Cardiac muscle cell (in vitro differentiated cells and primary cell): Measurements from ENCODE around the gene EMC9. TPM values are rescaled to one million over a fixed set of nuclear protein-coding genes. Genes with fewer than 3 reads are reported as not detected.
A peak's percentile ranks its signal among the peaks of the same experiment; 100 is the strongest.

Experiments
- DNase-seq, 2 donors: peaks; one replicate each; pipeline versions ENCODE4 v3.0.0 to v3.0.0-alpha.2; 2010 to 2017; ENCODE audit warnings: low read depth in 1 of 2, low spot score in 1 of 2
- H3K27ac ChIP-seq: fragments of 200-600 bp; sonication (generic); 2 replicates; pipeline ENCODE4 v1.5.1; 2016
- H3K27me3 ChIP-seq: fragments of 200-600 bp; sonication (generic); 2 replicates; pipeline ENCODE4 v1.6.0; 2016; ENCODE audit warnings: control low read depth
- H3K36me3 ChIP-seq: fragments of 200-600 bp; sonication (generic); 2 replicates; pipeline ENCODE4 v1.5.1; 2016; ENCODE audit warnings: control low read depth
- H3K4me1 ChIP-seq: fragments of 200-600 bp; sonication (generic); 2 replicates; pipeline ENCODE4 v1.8.1; 2017; ENCODE audit warnings: low read depth, mild to moderate bottlenecking, mixed run types
- H3K4me3 ChIP-seq: fragments of 200-600 bp; sonication (generic); 2 replicates; pipeline ENCODE4 v1.5.1; 2016; ENCODE audit warnings: mild to moderate bottlenecking
- H3K9me3 ChIP-seq: fragments of 200-600 bp; sonication (generic); 2 replicates; pipeline ENCODE4 v1.5.1; 2017; ENCODE audit warnings: low read depth, mild to moderate bottlenecking, control low read depth
- CTCF ChIP-seq: IDR thresholded peaks from 2 replicates; pipeline ENCODE4 v1.5.1; 2012; ENCODE audit warnings: low read depth, mild to moderate bottlenecking, low read length
- polyA plus RNA-seq: library from polyadenylated mRNA; unstranded; fragments of >200 nt; fragmentation: Nextera tagmentation; extraction: Ambion mirVana; gene quantifications from 2 replicates; pipeline ENCODE4 v1.2.1, GENCODE V29; 2016
- total RNA-seq: library from RNA; depleted of rRNA; stranded (reverse); fragments of >200 nt; gene quantifications from 2 replicates; pipeline ENCODE4 v1.2.3, GENCODE V29; 2016

Gene EMC9
- total and polyA plus RNA-seq, 2 experiments from 2014 or later, result 69.3 to 82.3 TPM

GRCh38 chr14:24187539-24187915, 46.1 kb upstream of the EMC9 start:
- Histone ChIP-seq H3K27me3 (no peaks in the 10 kb centered on the region), H3K27ac (peak overlapping the region; percentile 54), H3K9me3 (no peaks in the 10 kb centered on the region), H3K4me1 (no peaks in the 10 kb centered on the region), H3K36me3 (peaks cover 25% of the 10 kb centered on the region), H3K4me3 (no peak overlapping the region)
- no peak for DNase-seq
- TF ChIP-seq CTCF, result no peak

- no peak overlapping the region for H3K27ac ChIP-seq
- TF ChIP-seq CTCF, result no peak
- H3K4me1 ChIP-seq, result no peaks in the 10 kb centered on the region
- H3K36me3 ChIP-seq, result peaks cover 21% of the 10 kb centered on the region
- H3K4me3 ChIP-seq, result no peak overlapping the region
- DNase-seq, result no peak
- H3K27me3 ChIP-seq, result no peaks in the 10 kb centered on the region
- no peaks in the 10 kb centered on the region for H3K9me3 ChIP-seq
Measured at GRCh38 chr14:24186831-24187538, 45.6 kb upstream of the EMC9 start.

GRCh38 chr14:24185741-24186140, 44.4 kb upstream of the EMC9 start:
- no peak for TF ChIP-seq CTCF
- H3K9me3 ChIP-seq, result no peaks in the 10 kb centered on the region
- DNase-seq, result no peak
- H3K4me3 ChIP-seq, result no peak overlapping the region
- no peaks in the 10 kb centered on the region for H3K4me1 ChIP-seq
- H3K27ac ChIP-seq, result no peak overlapping the region
- H3K36me3 ChIP-seq, result peaks cover 19% of the 10 kb centered on the region
- no peaks in the 10 kb centered on the region for H3K27me3 ChIP-seq

GRCh38 chr14:24185026-24185425, 43.6 kb upstream of the EMC9 start:
- DNase-seq, result no peak
- Histone ChIP-seq H3K27ac (no peak overlapping the region), H3K27me3 (no peaks in the 10 kb centered on the region), H3K9me3 (no peaks in the 10 kb centered on the region), H3K36me3 (peaks cover 19% of the 10 kb centered on the region), H3K4me3 (no peak overlapping the region), H3K4me1 (no peaks in the 10 kb centered on the region)
- TF ChIP-seq CTCF, result no peak

GRCh38 chr14:24184104-24184970, 42.9 kb upstream of the EMC9 start:
- Histone ChIP-seq H3K4me1 (no peaks in the 10 kb centered on the region), H3K27me3 (no peaks in the 10 kb centered on the region), H3K36me3 (peaks cover 19% of the 10 kb centered on the region), H3K4me3 (no peak overlapping the region), H3K27ac (no peak overlapping the region), H3K9me3 (no peaks in the 10 kb centered on the region)
- no peak for TF ChIP-seq CTCF
- no peak for DNase-seq
